Activated T-cell treated with anti-CD3 and anti-CD28 coated beads, Interleukin-2, amount 50 U/mL, for 72 hours (primary cell): ENCODE data around the gene RANBP6. TPM values are rescaled to one million over a fixed set of nuclear protein-coding genes. Genes with fewer than 3 reads are reported as not detected.
A peak's percentile ranks its signal among the peaks of the same experiment; 100 is the strongest.
"Not testable (repeated sequence)": the region's sequence is repeated elsewhere in the genome, so short reads cannot be mapped to it uniquely, and the experiment has no call there.

Experiments used
- ATAC-seq, 2 donors: fragments of 150-1000 bp; cut with Tn5 transposase; replicated peaks in 1 of 2; 2 replicates each; pipeline ENCODE4 v1.10.0; 2021; ENCODE audit warnings: moderate library complexity in 2 of 2, mild to moderate bottlenecking in 1 of 2
- DNase-seq, 2 donors: peaks; one replicate each; pipeline ENCODE4 v3.0.0; 2021 to 2022; ENCODE audit warnings: mixed read lengths in 1 of 2
- H3K27ac Mint-ChIP-seq: one replicate; pipeline ENCODE4 v1.8.0; 2022; ENCODE audit warnings: mild to moderate bottlenecking, moderate library complexity, mixed read lengths
- H3K27me3 Mint-ChIP-seq: one replicate; pipeline ENCODE4 v1.8.0; 2022; ENCODE audit warnings: low read depth, mixed read lengths
- H3K36me3 Mint-ChIP-seq, 2 donors: one replicate each; pipeline ENCODE4 v1.8.0; 2022; ENCODE audit warnings: mixed read lengths in 2 of 2, mild to moderate bottlenecking in 1 of 2; ENCODE audit not compliant: insufficient read depth in 2 of 2
- H3K4me1 Mint-ChIP-seq: one replicate; pipeline ENCODE4 v1.8.0; 2022; ENCODE audit warnings: low read depth, mixed read lengths
- H3K4me3 Mint-ChIP-seq, 2 donors: one replicate each; pipeline ENCODE4 v1.8.0; 2022; ENCODE audit warnings: mild to moderate bottlenecking in 2 of 2, mixed read lengths in 2 of 2, moderate library complexity in 2 of 2
- H3K9me3 Mint-ChIP-seq, 2 donors: one replicate each; pipeline ENCODE4 v1.8.0; 2022; ENCODE audit warnings: mixed read lengths in 2 of 2
- total RNA-seq, 2 donors: library from RNA; stranded (reverse); gene quantifications; one replicate each; pipeline ENCODE4 v1.2.3, GENCODE V29; 2022

RANBP6 gene
- total RNA-seq, 2 donors from 2014 or later: 25.1 to 26.8 TPM

GRCh38 chr9:6034954-6035353 lies 19.5 kb upstream of the RANBP6 start:
- peak in 1 of 2 donors; percentile 19 for DNase-seq
- Mint-ChIP-seq H3K4me1 (no peaks in the 10 kb centered on the region), H3K4me3 (no peak overlapping the region), H3K9me3 (peaks cover 0 to 2% of the 10 kb centered on the region in 2 donors), H3K27ac (no peak overlapping the region), H3K36me3 (no peaks in the 10 kb centered on the region), H3K27me3 (no peaks in the 10 kb centered on the region)
- peak; percentile 41 to 88 for ATAC-seq

- Mint-ChIP-seq H3K27me3 (no peaks in the 10 kb centered on the region), H3K27ac (no peak overlapping the region), H3K9me3 (no peaks in the 10 kb centered on the region), H3K36me3 (no peaks in the 10 kb centered on the region), H3K4me3 (no peak overlapping the region), H3K4me1 (no peaks in the 10 kb centered on the region)
- DNase-seq: no peak
- ATAC-seq: no peak
Measured at GRCh38 chr9:6029604-6030274, 14.3 kb upstream of the RANBP6 start.

- Mint-ChIP-seq H3K4me3 (peak overlapping the region; percentile 67 to 69), H3K36me3 (no peaks in the 10 kb centered on the region), H3K4me1 (peaks cover 7% of the 10 kb centered on the region), H3K27ac (no peak overlapping the region), H3K9me3 (peaks cover 0 to 6% of the 10 kb centered on the region in 2 donors), H3K27me3 (peaks cover 4% of the 10 kb centered on the region)
- ATAC-seq: peak; percentile 52 to 77
- peak; percentile 32 to 39 for DNase-seq
Measured at GRCh38 chr9:6024035-6024554, 8.7 kb upstream of the RANBP6 start.

- DNase-seq, H3K27ac Mint-ChIP-seq, ATAC-seq, H3K9me3 Mint-ChIP-seq, H3K27me3 Mint-ChIP-seq, H3K4me3 Mint-ChIP-seq: not testable (repeated sequence)
- H3K4me1 Mint-ChIP-seq: peaks cover 36% of the 10 kb centered on the region
- H3K36me3 Mint-ChIP-seq: peaks cover 20 to 30% of the 10 kb centered on the region in 2 donors
Measured at GRCh38 chr9:6016975-6017374, 1.6 kb upstream of the RANBP6 start.

DNA sequence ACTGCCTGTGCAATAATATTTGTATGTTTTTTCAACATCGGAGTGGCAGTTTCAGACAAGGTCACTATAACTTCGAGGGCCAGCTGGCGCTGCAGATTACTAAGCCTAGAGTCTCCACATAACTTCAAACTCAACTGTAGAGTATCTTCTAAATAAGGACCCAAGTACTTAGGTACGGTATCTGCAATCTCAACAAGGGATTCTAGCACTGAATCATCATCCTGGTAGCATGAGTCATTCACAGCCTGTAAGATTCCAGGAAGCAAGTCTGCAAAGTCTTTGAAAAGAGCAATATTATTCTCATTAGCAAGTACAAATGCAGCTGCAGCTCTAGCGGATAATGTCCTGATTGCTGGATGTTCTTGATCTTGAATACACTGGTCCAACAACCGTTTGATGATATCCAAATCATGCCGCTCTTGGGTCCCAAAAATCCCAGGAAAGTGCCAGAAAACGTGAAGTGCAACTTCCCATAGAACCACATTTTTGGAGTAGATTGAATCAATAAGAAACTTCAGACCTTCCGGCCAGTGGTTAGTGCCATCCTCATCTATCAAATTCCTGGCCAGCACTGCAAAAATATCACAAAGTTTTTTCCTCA lies 654 bp downstream of the RANBP6 start:
- H3K27me3 Mint-ChIP-seq: no peaks in the 10 kb centered on the region
- peaks cover 3% of the 10 kb centered on the region in 2 donors for H3K9me3 Mint-ChIP-seq
- ATAC-seq (peak; percentile 65 to 72), DNase-seq (peak; percentile 9 to 27)
- H3K4me1 Mint-ChIP-seq: peaks cover 57% of the 10 kb centered on the region
- H3K36me3 Mint-ChIP-seq: peaks cover 22 to 34% of the 10 kb centered on the region in 2 donors
- peak overlapping the region; percentile 98 for H3K27ac Mint-ChIP-seq
- H3K4me3 Mint-ChIP-seq: peak overlapping the region; percentile 96 to 98

DNA sequence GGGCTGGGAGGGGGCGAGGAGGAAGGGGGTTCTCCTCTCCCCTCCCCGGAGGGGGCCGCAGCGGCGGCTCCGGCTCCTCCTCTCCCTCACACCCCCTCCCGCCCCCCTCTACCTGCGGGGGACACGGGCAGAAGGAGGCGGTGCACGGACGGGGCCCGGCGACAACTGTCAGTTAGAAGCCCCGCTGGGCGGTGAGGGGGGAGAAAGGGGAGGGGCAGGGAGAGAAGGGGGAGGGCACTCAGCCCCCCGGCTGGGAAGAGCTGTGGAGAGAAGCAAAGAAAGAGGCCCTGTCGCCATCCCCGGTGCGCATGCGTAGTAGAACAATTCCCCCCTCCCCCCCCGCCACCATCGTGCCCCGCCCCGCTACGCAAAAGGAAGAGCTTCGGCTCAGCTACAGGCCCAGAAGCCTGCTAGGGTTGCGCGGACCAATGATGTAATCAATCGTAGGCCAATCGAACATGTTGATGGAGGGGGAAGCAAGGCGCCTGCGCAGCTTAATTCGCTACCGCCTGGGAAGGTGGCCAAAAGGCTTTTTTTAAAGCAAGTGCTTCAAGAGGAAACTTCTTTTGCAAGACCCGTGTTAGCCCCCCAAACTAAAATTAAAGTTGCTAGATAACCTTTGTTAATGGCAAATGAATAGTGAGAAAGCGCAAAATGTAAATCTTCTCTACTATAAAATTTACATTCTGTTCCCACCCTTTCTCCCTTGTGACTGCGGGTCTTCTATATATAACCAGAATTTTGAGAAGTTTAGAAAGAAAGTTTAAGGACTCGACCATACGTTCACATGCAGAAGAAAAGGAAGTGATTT lies 7.0 kb downstream of the RANBP6 start:
- peaks cover 80% of the 10 kb centered on the region for H3K4me1 Mint-ChIP-seq
- DNase-seq (peak; percentile 91 to 95), ATAC-seq (peak; percentile 74 to 75)
- H3K27me3 Mint-ChIP-seq: no peaks in the 10 kb centered on the region
- H3K9me3 Mint-ChIP-seq: peaks cover 0 to 3% of the 10 kb centered on the region in 2 donors
- H3K4me3 Mint-ChIP-seq: peak overlapping the region; percentile 77 to 88
- H3K36me3 Mint-ChIP-seq: peaks cover 10 to 23% of the 10 kb centered on the region in 2 donors
- H3K27ac Mint-ChIP-seq: peak overlapping the region; percentile 89

GRCh38 chr9:6007770-6008168 lies 7.7 kb downstream of the RANBP6 start:
- H3K27me3 Mint-ChIP-seq: no peaks in the 10 kb centered on the region
- H3K27ac Mint-ChIP-seq: peak overlapping the region; percentile 81
- H3K4me1 Mint-ChIP-seq: peaks cover 74% of the 10 kb centered on the region

DNA sequence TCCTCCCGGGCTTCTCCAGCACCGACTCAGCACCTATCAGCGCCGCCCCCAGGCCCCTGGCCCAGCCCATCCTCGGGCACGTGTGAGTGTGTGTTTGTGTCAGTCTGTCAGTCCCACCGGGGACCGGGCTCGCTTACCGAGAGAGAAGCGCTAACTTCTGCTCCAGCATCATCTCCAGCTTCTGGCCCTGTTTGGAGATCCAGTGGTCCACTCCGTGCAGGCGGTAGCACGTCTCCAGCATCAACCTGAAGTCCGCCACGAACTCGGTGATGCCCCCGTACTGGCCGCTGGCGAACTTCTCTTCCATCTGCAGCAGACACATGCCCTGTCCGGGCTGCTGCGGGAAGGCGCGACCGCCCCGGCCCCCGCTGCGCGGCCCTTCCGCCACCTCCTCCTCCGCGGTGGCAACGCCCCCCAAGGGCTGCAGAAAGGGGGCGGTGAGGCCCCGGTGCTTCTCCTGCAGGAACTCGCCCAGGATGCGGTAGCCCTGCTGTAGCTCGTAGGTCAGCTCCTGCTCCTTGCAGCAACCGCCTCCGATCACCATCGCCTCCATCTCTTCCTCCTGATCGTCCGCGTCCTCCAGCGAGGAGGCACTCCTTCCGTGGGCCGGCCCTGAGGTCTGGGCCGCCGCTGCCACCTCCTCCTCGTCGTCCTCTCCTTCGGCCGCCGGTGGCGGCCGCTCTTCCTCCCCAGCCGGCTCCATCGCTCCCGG lies 8.2 kb downstream of the RANBP6 start:
- H3K27me3 Mint-ChIP-seq: no peaks in the 10 kb centered on the region
- peak overlapping the region; percentile 81 for H3K27ac Mint-ChIP-seq
- ATAC-seq (peak; percentile 85 to 86), DNase-seq (peak; percentile 96 to 97)
- H3K4me1 Mint-ChIP-seq: peaks cover 70% of the 10 kb centered on the region
- H3K4me3 Mint-ChIP-seq: peak overlapping the region; percentile 93 to 97
- H3K36me3 Mint-ChIP-seq: peaks cover 4 to 12% of the 10 kb centered on the region in 2 donors
- no peaks in the 10 kb centered on the region for H3K9me3 Mint-ChIP-seq

More at GRCh38 chr9:6007770-6008168, 7.7 kb downstream of the RANBP6 start:
- Mint-ChIP-seq H3K9me3 (no peaks in the 10 kb centered on the region), H3K4me3 (peak overlapping the region; percentile 93 to 97), H3K36me3 (peaks cover 4 to 17% of the 10 kb centered on the region in 2 donors)
- ATAC-seq (peak; percentile 62 to 64), DNase-seq (peak; percentile 85 to 86)

DNA sequence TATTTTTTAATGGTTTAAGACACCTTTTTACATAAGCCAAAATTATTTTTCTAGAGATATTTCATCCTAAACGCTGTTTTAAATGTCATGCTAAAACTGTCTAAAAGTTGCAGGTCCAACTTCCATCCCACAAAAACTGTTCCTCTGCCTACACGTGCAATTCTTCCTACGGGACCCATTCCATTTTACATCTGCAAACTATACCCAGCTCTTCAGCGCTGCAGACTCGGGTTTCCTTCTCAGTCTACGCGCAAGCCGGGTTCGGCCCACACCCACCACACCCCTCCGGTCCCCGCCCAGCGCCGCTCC lies 8.7 kb downstream of the RANBP6 start:
- Mint-ChIP-seq H3K4me3 (peak overlapping the region; percentile 93 to 97), H3K36me3 (peaks cover 2 to 9% of the 10 kb centered on the region in 2 donors), H3K27ac (no peak overlapping the region), H3K27me3 (no peaks in the 10 kb centered on the region), H3K9me3 (no peaks in the 10 kb centered on the region), H3K4me1 (peaks cover 65% of the 10 kb centered on the region)
- ATAC-seq (no peak), DNase-seq (no peak)

DNA sequence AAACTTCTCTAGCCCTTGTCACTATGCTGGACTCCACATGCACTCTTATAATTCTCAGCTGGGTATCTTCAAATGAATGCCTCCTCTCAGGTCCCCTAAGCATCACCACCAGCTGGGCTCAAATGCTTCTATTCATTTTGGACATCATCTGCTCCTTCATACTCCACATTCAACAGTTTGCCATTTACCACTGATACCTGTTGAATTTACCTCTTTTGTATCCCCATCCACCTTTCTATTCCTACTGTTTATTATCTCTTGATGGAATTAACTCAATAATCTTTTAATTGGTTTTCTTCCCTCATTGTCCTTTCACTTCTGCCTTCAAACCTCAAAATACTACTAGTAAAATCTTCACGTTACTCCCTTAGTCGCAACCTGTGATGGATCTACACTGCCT lies 14.5 kb downstream of the RANBP6 start:
- Mint-ChIP-seq H3K36me3 (peaks cover 0 to 6% of the 10 kb centered on the region in 2 donors), H3K27me3 (no peaks in the 10 kb centered on the region)

GRCh38 chr9:5999443-6000101 lies 15.9 kb downstream of the RANBP6 start:
- no peak for DNase-seq
- Mint-ChIP-seq H3K4me3 (no peak overlapping the region), H3K27me3 (no peaks in the 10 kb centered on the region), H3K9me3 (no peaks in the 10 kb centered on the region), H3K4me1 (peaks cover 47% of the 10 kb centered on the region), H3K36me3 (peaks cover 0 to 4% of the 10 kb centered on the region in 2 donors), H3K27ac (no peak overlapping the region)
- no peak for ATAC-seq

More for the DNA sequence above, 14.5 kb downstream of the RANBP6 start:
- peaks cover 51% of the 10 kb centered on the region for H3K4me1 Mint-ChIP-seq
- H3K9me3 Mint-ChIP-seq: no peaks in the 10 kb centered on the region
- H3K27ac Mint-ChIP-seq: peak overlapping the region; percentile 43
- H3K4me3 Mint-ChIP-seq: peak overlapping the region in 1 of 2 donors; percentile 38
- DNase-seq (no peak), ATAC-seq (no peak)

DNA sequence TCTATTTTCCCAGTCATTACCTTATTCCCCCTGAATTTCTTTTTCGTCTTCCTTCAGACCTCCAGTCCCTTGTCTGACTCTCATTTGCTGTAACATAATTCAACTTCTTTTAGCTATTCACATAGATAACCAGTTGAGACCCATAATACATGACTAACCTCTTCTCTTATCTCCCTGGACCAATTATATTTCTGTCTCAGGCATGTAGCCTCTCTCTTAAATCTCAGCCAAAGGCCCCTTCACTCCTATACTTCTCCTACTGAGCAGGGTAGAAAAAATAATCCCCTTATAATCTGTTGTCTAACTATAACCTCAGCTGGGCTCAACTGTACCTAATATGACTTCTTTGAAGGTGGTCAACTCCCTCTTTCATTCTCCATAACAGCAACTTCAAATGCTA lies 20.9 kb downstream of the RANBP6 start:
- DNase-seq: no peak
- Mint-ChIP-seq H3K36me3 (no peaks in the 10 kb centered on the region), H3K9me3 (no peaks in the 10 kb centered on the region), H3K4me1 (peaks cover 22% of the 10 kb centered on the region), H3K27me3 (no peaks in the 10 kb centered on the region), H3K4me3 (no peak overlapping the region), H3K27ac (no peak overlapping the region)
- no peak for ATAC-seq
